Measurements from ENCODE around the gene CDNF.

The CDNF gene

GRCh38 chr10:14774797-14775196 is 63.0 kb downstream of the CDNF start, which contains the start of gene FAM107B:
TSS of gene FAM107B (minus strand) at chr10:14774897. CDS start at chr10:14774663, 234 bp downstream.
- peaks cover 4 to 6% of the 10 kb centered on the region in 2 donors for H3K4me1 ChIP-seq (ENCODE audit: control insufficient read depth in 1 of 2, insufficient read depth in 2 of 2, low read length in 2 of 2)
- no peaks in the 10 kb centered on the region for H3K27me3 ChIP-seq (ENCODE audit: control insufficient read depth in 1 of 2, insufficient read depth in 2 of 2, low read length in 2 of 2)
- H3K36me3 ChIP-seq (ENCODE audit: control insufficient read depth in 1 of 2, insufficient read depth in 2 of 2, low read length in 2 of 2): no peaks in the 10 kb centered on the region
- no peak within 1 kb of the TSS for H3K27ac ChIP-seq (ENCODE audit: low read depth, low read length)
- H3K9me3 ChIP-seq (ENCODE audit: control insufficient read depth in 1 of 2, low read length in 2 of 2): no peaks in the 10 kb centered on the region
- no peak within 1 kb of the TSS for H3K9ac ChIP-seq (ENCODE audit: low read depth in 1 of 2, low read length in 2 of 2)
- H3K4me3 ChIP-seq (ENCODE audit: low read depth in 1 of 2, low read length in 2 of 2): peak within 1 kb of the TSS in 1 of 2 donors; percentile 9

DNA sequence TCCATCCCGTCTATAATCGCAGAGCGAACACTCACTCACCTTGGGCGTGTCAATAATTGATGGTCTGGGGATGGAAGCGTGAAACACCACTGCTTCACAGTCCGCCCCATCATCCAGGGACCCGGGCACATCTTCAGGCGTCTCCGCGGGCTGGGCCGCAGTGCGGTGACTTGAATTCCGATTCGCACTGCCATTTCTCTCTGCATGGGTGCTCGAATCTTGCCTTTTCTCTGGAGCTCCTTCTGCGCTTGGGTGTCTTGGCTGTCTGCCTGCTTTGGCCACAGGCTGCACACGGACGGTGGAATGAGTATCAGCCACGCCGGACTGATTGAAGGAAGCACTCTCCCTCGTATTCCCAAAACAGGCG is 63.6 kb downstream of the CDNF start:
- no peaks in the 10 kb centered on the region for H3K9me3 ChIP-seq (ENCODE audit: control insufficient read depth in 1 of 2, low read length in 2 of 2)
- no peak overlapping the region for H3K27ac ChIP-seq (ENCODE audit: low read depth, low read length)
- no peaks in the 10 kb centered on the region for H3K36me3 ChIP-seq (ENCODE audit: control insufficient read depth in 1 of 2, insufficient read depth in 2 of 2, low read length in 2 of 2)
- H3K4me3 ChIP-seq (ENCODE audit: low read depth in 1 of 2, low read length in 2 of 2): peak overlapping the region in 1 of 2 donors; percentile 9
- H3K4me1 ChIP-seq (ENCODE audit: control insufficient read depth in 1 of 2, insufficient read depth in 2 of 2, low read length in 2 of 2): peaks cover 2 to 4% of the 10 kb centered on the region in 2 donors
- H3K9ac ChIP-seq (ENCODE audit: low read depth in 1 of 2, low read length in 2 of 2): no peak overlapping the region
- no peaks in the 10 kb centered on the region for H3K27me3 ChIP-seq (ENCODE audit: control insufficient read depth in 1 of 2, insufficient read depth in 2 of 2, low read length in 2 of 2)

DNA sequence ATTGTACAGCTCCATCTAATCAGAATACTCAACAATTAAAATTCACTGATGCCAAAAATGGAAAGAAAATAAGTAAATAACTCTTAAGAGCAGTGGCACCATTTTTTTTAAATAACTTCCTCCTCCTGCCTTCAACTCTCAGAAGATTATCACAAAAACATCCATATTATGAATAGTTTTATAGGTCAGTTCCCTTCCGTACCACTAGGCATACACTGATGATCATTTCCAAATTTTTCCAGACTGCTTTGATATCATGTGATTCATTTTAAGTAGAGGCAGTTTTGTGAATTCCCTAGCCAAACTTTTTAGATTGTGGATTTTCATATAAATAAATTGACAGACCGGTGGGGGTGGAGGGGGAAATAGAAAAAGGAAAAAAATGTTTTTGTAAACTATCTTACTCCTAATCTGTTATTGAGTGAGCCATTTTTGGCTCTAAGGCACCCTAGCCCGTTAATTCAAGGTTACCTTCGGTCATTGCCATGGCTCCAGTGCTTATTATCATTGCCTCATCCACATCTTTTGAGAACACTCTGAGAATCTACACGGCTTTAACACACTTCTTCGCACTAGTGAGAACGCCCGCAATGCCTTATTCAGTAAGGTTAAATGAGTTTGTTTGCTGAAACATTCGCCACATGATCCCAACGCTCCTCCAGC is 64.2 kb downstream of the CDNF start:
- Histone ChIP-seq H3K9ac (ENCODE audit: low read depth in 1 of 2, low read length in 2 of 2) (no peak overlapping the region), H3K4me1 (ENCODE audit: control insufficient read depth in 1 of 2, insufficient read depth in 2 of 2, low read length in 2 of 2) (no peaks in the 10 kb centered on the region), H3K27me3 (ENCODE audit: control insufficient read depth in 1 of 2, insufficient read depth in 2 of 2, low read length in 2 of 2) (no peaks in the 10 kb centered on the region), H3K27ac (ENCODE audit: low read depth, low read length) (no peak overlapping the region), H3K4me3 (ENCODE audit: low read depth in 1 of 2, low read length in 2 of 2) (peak overlapping the region in 1 of 2 donors; percentile 9), H3K36me3 (ENCODE audit: control insufficient read depth in 1 of 2, insufficient read depth in 2 of 2, low read length in 2 of 2) (no peaks in the 10 kb centered on the region), H3K9me3 (ENCODE audit: control insufficient read depth in 1 of 2, low read length in 2 of 2) (no peaks in the 10 kb centered on the region)

GRCh38 chr10:14772399-14772798 is 65.4 kb downstream of the CDNF start:
- Histone ChIP-seq H3K4me1 (ENCODE audit: control insufficient read depth in 1 of 2, insufficient read depth in 2 of 2, low read length in 2 of 2) (no peaks in the 10 kb centered on the region), H3K9ac (ENCODE audit: low read depth in 1 of 2, low read length in 2 of 2) (no peak overlapping the region), H3K27ac (ENCODE audit: low read depth, low read length) (no peak overlapping the region), H3K36me3 (ENCODE audit: control insufficient read depth in 1 of 2, insufficient read depth in 2 of 2, low read length in 2 of 2) (no peaks in the 10 kb centered on the region), H3K9me3 (ENCODE audit: control insufficient read depth in 1 of 2, low read length in 2 of 2) (no peaks in the 10 kb centered on the region), H3K27me3 (ENCODE audit: control insufficient read depth in 1 of 2, insufficient read depth in 2 of 2, low read length in 2 of 2) (no peaks in the 10 kb centered on the region), H3K4me3 (ENCODE audit: low read depth in 1 of 2, low read length in 2 of 2) (no peak overlapping the region)

DNA sequence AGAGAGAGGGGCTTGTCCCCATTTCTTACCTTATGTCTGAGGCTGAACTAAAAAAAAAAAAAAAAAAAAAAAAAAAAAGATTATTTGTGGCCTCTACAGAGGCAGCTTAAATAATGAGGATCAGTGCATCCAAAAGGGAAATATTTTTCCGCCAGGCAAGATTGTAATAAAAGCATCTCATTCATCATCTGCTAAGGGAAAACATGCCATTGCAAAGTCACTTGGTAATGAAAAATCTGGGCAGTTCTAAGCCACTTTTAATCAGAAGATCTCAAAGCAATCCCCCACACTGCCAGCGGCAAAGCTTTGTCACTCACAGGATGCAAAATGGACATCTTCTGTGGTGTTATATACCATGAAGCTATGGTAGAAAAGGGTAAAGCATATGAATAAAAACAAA is 66.9 kb downstream of the CDNF start:
- H3K9ac ChIP-seq (ENCODE audit: low read depth in 1 of 2, low read length in 2 of 2): no peak overlapping the region
- no peaks in the 10 kb centered on the region for H3K4me1 ChIP-seq (ENCODE audit: control insufficient read depth in 1 of 2, insufficient read depth in 2 of 2, low read length in 2 of 2)
- H3K36me3 ChIP-seq (ENCODE audit: control insufficient read depth in 1 of 2, insufficient read depth in 2 of 2, low read length in 2 of 2): no peaks in the 10 kb centered on the region
- no peaks in the 10 kb centered on the region for H3K9me3 ChIP-seq (ENCODE audit: control insufficient read depth in 1 of 2, low read length in 2 of 2)
- no peak overlapping the region for H3K27ac ChIP-seq (ENCODE audit: low read depth, low read length)
- no peak overlapping the region for H3K4me3 ChIP-seq (ENCODE audit: low read depth in 1 of 2, low read length in 2 of 2)
- no peaks in the 10 kb centered on the region for H3K27me3 ChIP-seq (ENCODE audit: control insufficient read depth in 1 of 2, insufficient read depth in 2 of 2, low read length in 2 of 2)
